Bronchial epithelial cell (primary cell): ENCODE measurements around the gene RCE1. TPM values are rescaled to one million over a fixed set of nuclear protein-coding genes. Genes with fewer than 3 reads are reported as not detected.

Experiments
- DNase-seq: peaks from one replicate; pipeline ENCODE4 v3.0.0-alpha.2; 2010; ENCODE audit warnings: low read depth
- FAIRE-seq: peaks from 2 replicates; lab custom pipeline; 2011; peaks lifted over from hg19 to GRCh38; lab: Jason Lieb, UNC
- H3K27me3 ChIP-seq: 2 replicates; pipeline ENCODE4 v1.5.1; 2011; ENCODE audit warnings: low read length; ENCODE audit not compliant: control insufficient read depth, insufficient read depth
- H3K36me3 ChIP-seq: 2 replicates; pipeline ENCODE4 v1.5.1; 2011; ENCODE audit warnings: low read length; ENCODE audit not compliant: control insufficient read depth, insufficient read depth
- H3K4me3 ChIP-seq: 2 replicates; pipeline ENCODE4 v1.5.1; 2011; ENCODE audit warnings: mild to moderate bottlenecking, low read depth, low read length, control low read depth
- CTCF ChIP-seq: IDR thresholded peaks from 2 replicates; pipeline ENCODE4 v1.5.1; 2011; ENCODE audit warnings: mild to moderate bottlenecking, moderate library complexity, low read length, control low read depth, inconsistent platforms; ENCODE audit not compliant: insufficient read depth, severe bottlenecking
- total RNA-seq: library from RNA; depleted of rRNA; stranded (reverse); fragments of >200 nt; gene quantifications from 2 replicates; pipeline ENCODE4 v1.2.1, GENCODE V29; 2014

RCE1 gene
- total RNA-seq, 1 donor from 2014 or later, result 17.4 TPM

- DNase-seq, result no peak
- no peak for TF ChIP-seq CTCF
- Histone ChIP-seq H3K27me3 (no peaks in the 10 kb centered on the region), H3K4me3 (no peak overlapping the region), H3K36me3 (peaks cover 6% of the 10 kb centered on the region)
- FAIRE-seq, result no peak
Measured at GRCh38 chr11:66834539-66834845, 8.7 kb upstream of the RCE1 start.

GRCh38 chr11:66834943-66835342, 8.3 kb upstream of the RCE1 start:
- Histone ChIP-seq H3K4me3 (no peak overlapping the region), H3K27me3 (no peaks in the 10 kb centered on the region), H3K36me3 (peaks cover 6% of the 10 kb centered on the region)
- no peak for TF ChIP-seq CTCF
- FAIRE-seq, result no peak
- no peak for DNase-seq

- TF ChIP-seq CTCF, result no peak
- no peak for FAIRE-seq
Measured at GRCh38 chr11:66835768-66836405, 7.4 kb upstream of the RCE1 start.

GRCh38 chr11:66840317-66841091, 2.7 kb upstream of the RCE1 start:
- FAIRE-seq (no peak), DNase-seq (no peak)
- no peak for TF ChIP-seq CTCF
- Histone ChIP-seq H3K36me3 (peaks cover 21% of the 10 kb centered on the region), H3K27me3 (no peaks in the 10 kb centered on the region), H3K4me3 (no peak overlapping the region)

More at GRCh38 chr11:66835768-66836405, 7.4 kb upstream of the RCE1 start:
- Histone ChIP-seq H3K27me3 (no peaks in the 10 kb centered on the region), H3K4me3 (no peak overlapping the region), H3K36me3 (peaks cover 7% of the 10 kb centered on the region)
- no peak for DNase-seq

GRCh38 chr11:66841861-66842260, 1.4 kb upstream of the RCE1 start:
- H3K4me3 ChIP-seq, result peak overlapping the region; percentile 96
- DNase-seq, result no peak

More at GRCh38 chr11:66841861-66842260, 1.4 kb upstream of the RCE1 start:
- Histone ChIP-seq H3K36me3 (peaks cover 31% of the 10 kb centered on the region), H3K27me3 (no peaks in the 10 kb centered on the region)
- no peak for FAIRE-seq
- TF ChIP-seq CTCF, result no peak
